IMR-90 (cell line): ENCODE measurements around the gene MAP10.

Experiments
- BHLHE40 ChIP-seq: fragments of 150-350 bp; IDR thresholded peaks from 2 replicates; pipeline ENCODE4 v1.6.1; 2016; ENCODE audit warnings: mild to moderate bottlenecking, low read depth, low read length
- CEBPB ChIP-seq: IDR thresholded peaks from 2 replicates; pipeline ENCODE4 v1.6.1; 2012; ENCODE audit warnings: low read depth, low read length, improper control_type of control experiment
- MAFK ChIP-seq: IDR thresholded peaks from 2 replicates; pipeline ENCODE4 v1.6.1; 2012; ENCODE audit warnings: low read depth, low read length, improper control_type of control experiment
- MAZ ChIP-seq: IDR thresholded peaks from 2 replicates; pipeline ENCODE4 v1.6.1; 2012; ENCODE audit warnings: low read depth, mild to moderate bottlenecking, low read length, improper control_type of control experiment, moderate library complexity, borderline replicate concordance
- NFE2L2 ChIP-seq: fragments of 150-350 bp; IDR thresholded peaks from 2 replicates; pipeline ENCODE4 v1.6.1; 2016; ENCODE audit warnings: low read depth, mild to moderate bottlenecking, low read length
- POLR2A ChIP-seq: IDR thresholded peaks from 2 replicates; pipeline ENCODE4 v1.6.1; 2012; ENCODE audit warnings: mild to moderate bottlenecking, low read depth, low read length
- RAD21 ChIP-seq: IDR thresholded peaks from 2 replicates; pipeline ENCODE4 v1.6.1; 2012; ENCODE audit warnings: low read length, improper control_type of control experiment
- RCOR1 ChIP-seq: IDR thresholded peaks from 2 replicates; pipeline ENCODE4 v1.6.1; 2012; ENCODE audit warnings: mild to moderate bottlenecking, low read length, improper control_type of control experiment; ENCODE audit not compliant: insufficient replicate concordance
- RFX5 ChIP-seq: IDR thresholded peaks from 2 replicates; pipeline ENCODE4 v1.8.0; 2012; ENCODE audit warnings: low read depth, mild to moderate bottlenecking, low read length, moderate library complexity
- SMC3 ChIP-seq: fragments of 150-350 bp; IDR thresholded peaks from 2 replicates; pipeline ENCODE4 v1.6.1; 2016; ENCODE audit warnings: low read depth, mild to moderate bottlenecking, antibody characterized with exemption, low read length, moderate library complexity
- TF ChIP-seq, protein P1 (sequence below): conservative IDR thresholded peaks from 2 replicates; pipeline ENCODE4 v1.5.1; 2012; ENCODE audit warnings: mild to moderate bottlenecking, low read depth, low read length, improper control_type of control experiment
- TF ChIP-seq, protein P2 (sequence below): fragments of 150-350 bp; IDR thresholded peaks from 2 replicates; pipeline ENCODE4 v1.6.1; 2017; ENCODE audit warnings: mild to moderate bottlenecking, antibody characterized with exemption, low read length, low read depth
- TF ChIP-seq, protein P3 (sequence below): fragments of 150-350 bp; IDR thresholded peaks from 2 replicates; pipeline ENCODE4 v1.6.1; 2016; ENCODE audit warnings: low read depth, mild to moderate bottlenecking, low read length, moderate library complexity, borderline replicate concordance

DNA sequence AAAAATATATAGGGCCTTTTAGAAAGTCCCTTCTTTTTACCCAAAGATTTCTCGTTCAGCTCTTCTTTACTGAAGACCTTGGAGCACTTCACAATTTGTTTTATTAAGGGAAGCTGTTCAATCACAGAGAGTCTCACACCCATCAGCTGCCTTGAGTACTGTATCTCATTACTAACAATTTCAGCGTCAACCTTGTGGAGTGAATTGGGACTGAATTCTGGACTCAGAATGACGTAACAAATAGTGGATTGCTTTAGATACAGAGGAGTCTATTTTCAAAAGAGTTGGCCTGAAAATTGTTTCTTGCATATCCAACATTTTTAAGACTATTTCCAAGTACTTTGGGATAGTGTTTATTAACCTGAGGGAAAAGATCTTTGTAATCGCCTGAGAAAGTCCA, 7.9 kb downstream of the MAP10 start:
- TF ChIP-seq POLR2A (no peak), RFX5 (no peak), RCOR1 (no peak), SMC3 (no peak), BHLHE40 (no peak), MAZ (no peak), MAFK (no peak), NFE2L2 (no peak), RAD21 (no peak), CEBPB (no peak)
- TF ChIP-seq, protein P1, sequence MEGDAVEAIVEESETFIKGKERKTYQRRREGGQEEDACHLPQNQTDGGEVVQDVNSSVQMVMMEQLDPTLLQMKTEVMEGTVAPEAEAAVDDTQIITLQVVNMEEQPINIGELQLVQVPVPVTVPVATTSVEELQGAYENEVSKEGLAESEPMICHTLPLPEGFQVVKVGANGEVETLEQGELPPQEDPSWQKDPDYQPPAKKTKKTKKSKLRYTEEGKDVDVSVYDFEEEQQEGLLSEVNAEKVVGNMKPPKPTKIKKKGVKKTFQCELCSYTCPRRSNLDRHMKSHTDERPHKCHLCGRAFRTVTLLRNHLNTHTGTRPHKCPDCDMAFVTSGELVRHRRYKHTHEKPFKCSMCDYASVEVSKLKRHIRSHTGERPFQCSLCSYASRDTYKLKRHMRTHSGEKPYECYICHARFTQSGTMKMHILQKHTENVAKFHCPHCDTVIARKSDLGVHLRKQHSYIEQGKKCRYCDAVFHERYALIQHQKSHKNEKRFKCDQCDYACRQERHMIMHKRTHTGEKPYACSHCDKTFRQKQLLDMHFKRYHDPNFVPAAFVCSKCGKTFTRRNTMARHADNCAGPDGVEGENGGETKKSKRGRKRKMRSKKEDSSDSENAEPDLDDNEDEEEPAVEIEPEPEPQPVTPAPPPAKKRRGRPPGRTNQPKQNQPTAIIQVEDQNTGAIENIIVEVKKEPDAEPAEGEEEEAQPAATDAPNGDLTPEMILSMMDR: no peak
- TF ChIP-seq, protein P2, sequence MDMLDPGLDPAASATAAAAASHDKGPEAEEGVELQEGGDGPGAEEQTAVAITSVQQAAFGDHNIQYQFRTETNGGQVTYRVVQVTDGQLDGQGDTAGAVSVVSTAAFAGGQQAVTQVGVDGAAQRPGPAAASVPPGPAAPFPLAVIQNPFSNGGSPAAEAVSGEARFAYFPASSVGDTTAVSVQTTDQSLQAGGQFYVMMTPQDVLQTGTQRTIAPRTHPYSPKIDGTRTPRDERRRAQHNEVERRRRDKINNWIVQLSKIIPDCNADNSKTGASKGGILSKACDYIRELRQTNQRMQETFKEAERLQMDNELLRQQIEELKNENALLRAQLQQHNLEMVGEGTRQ: no peak
- TF ChIP-seq, protein P3, sequence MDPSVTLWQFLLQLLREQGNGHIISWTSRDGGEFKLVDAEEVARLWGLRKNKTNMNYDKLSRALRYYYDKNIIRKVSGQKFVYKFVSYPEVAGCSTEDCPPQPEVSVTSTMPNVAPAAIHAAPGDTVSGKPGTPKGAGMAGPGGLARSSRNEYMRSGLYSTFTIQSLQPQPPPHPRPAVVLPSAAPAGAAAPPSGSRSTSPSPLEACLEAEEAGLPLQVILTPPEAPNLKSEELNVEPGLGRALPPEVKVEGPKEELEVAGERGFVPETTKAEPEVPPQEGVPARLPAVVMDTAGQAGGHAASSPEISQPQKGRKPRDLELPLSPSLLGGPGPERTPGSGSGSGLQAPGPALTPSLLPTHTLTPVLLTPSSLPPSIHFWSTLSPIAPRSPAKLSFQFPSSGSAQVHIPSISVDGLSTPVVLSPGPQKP: no peak
